GM12891 (cell line): ENCODE measurements around the gene PHLPP1.

Experiments used
- PAX5 ChIP-seq: IDR thresholded peaks from 2 replicates; pipeline ENCODE4 v1.6.1; 2011; ENCODE audit warnings: low read length, moderate library complexity, mild to moderate bottlenecking; ENCODE audit not compliant: insufficient read depth, severe bottlenecking
- POLR2A ChIP-seq: IDR thresholded peaks from 2 replicates; pipeline ENCODE4 v1.6.1; 2011; ENCODE audit warnings: low read depth, low read length, control low read depth
- POLR2AphosphoS5 ChIP-seq: IDR thresholded peaks from 2 replicates; pipeline ENCODE4 v1.6.1; 2011; ENCODE audit warnings: low read depth, low read length, control low read depth
- POU2F2 ChIP-seq: IDR thresholded peaks from 2 replicates; pipeline ENCODE4 v1.6.1; 2011; ENCODE audit warnings: low read depth, mild to moderate bottlenecking, control low read depth, low read length, moderate library complexity
- SPI1 ChIP-seq: IDR thresholded peaks from 2 replicates; pipeline ENCODE4 v1.6.1; 2011; ENCODE audit warnings: low read depth, low read length, control low read depth
- TAF1 ChIP-seq: IDR thresholded peaks from 2 replicates; pipeline ENCODE4 v1.6.1; 2011; ENCODE audit warnings: low read depth, low read length, control low read depth

- TF ChIP-seq POLR2AphosphoS5, result no peak
- TF ChIP-seq POLR2A, result no peak
- TF ChIP-seq SPI1, result no peak
- TF ChIP-seq TAF1, result no peak
- TF ChIP-seq PAX5, result no peak
- no peak for TF ChIP-seq POU2F2
These were observed 283.1 kb downstream of the PHLPP1 start for GRCh38 chr18:62998443-62998842.
